ENCODE measurements around the gene ASB1.

DNA sequence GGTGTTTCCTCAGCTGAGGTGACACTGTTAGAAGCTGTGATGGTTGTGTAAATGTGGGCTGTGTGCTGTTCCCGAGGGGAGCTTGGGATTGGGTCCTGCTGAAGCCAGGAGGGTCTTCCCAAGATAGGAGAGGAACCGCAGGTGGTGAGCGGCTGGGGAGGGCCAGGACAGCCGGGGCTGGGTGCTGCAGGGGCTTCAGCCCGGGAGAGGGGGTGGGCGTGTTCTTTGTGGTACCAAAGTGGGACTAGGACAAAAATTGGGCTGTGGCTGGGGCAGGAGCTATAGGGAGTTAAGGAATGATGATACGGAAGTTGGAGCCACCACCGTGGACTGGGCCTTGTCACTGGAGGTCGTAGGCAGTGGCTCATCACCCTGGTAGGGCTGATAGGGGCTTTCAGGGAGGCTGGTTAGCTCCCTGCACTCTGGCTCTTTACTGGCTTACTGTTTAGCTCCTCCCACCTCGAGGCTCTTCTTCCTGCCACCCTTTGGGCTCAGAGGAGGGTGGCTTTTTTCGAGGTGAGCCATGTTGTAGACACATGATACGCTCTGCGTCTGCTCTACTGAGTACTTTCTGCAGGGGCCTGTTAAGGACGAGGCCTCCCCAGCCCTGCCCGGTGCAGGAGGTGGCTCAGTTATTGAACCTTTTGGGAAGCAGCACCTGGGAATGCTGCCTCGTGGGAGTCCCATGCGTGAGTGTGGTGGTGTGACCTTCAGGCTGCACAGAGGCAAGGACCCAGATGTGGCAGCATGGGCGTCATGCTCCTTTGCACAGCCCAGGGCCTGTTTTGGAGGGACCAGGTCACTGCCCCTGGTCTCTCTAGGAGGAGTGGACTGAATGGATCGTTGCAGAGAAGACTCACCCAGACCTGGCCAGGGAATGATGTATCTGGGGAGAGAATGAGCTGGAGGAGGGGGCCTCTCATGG, 21.6 kb downstream of the ASB1 start:
- TF ChIP-seq CTCF (conservative IDR thresholded peaks at IDR 0.05) (no peak), ZFX (IDR thresholded peaks at IDR 0.05) (no peak)

Measured in C4-2B (cell line).